Measurements from ENCODE around the gene CDH23. TPM values are rescaled to one million over a fixed set of nuclear protein-coding genes. Genes with fewer than 3 reads are reported as not detected.

Gene CDH23
- polyA plus RNA-seq, 1 donor from 2014 or later, result not detected

GRCh38 chr10:71474702-71475242 lies 78.1 kb downstream of the CDH23 start:
- Mint-ChIP-seq H3K4me3 (peak overlapping the region in 1 of 4 donors; percentile 82), H3K36me3 (peaks cover 3% of the 10 kb centered on the region), H3K27ac (no peak overlapping the region), H3K4me1 (peaks cover 8 to 17% (median 9%) of the 10 kb centered on the region in 3 donors), H3K27me3 (peaks cover 6% of the 10 kb centered on the region), H3K9me3 (no peaks in the 10 kb centered on the region)

GRCh38 chr10:71475243-71475871 lies 78.6 kb downstream of the CDH23 start:
- peaks cover 3% of the 10 kb centered on the region for H3K36me3 Mint-ChIP-seq
- peak overlapping the region in 3 of 4 donors; percentile 26 to 85 (median 82) for H3K4me3 Mint-ChIP-seq
- no peaks in the 10 kb centered on the region for H3K9me3 Mint-ChIP-seq
- peaks cover 6% of the 10 kb centered on the region for H3K27me3 Mint-ChIP-seq
- peaks cover 8 to 17% (median 9%) of the 10 kb centered on the region in 3 donors for H3K4me1 Mint-ChIP-seq
- H3K27ac Mint-ChIP-seq, result peak overlapping the region in 1 of 3 donors; percentile 1

GRCh38 chr10:71476228-71477011 lies 79.7 kb downstream of the CDH23 start:
- Mint-ChIP-seq H3K36me3 (peaks cover 3% of the 10 kb centered on the region), H3K27ac (no peak overlapping the region)

GRCh38 chr10:71478173-71478572 lies 81.5 kb downstream of the CDH23 start:
- H3K27ac Mint-ChIP-seq, result no peak overlapping the region
- no peak overlapping the region for H3K4me3 Mint-ChIP-seq
- peaks cover 8 to 17% (median 12%) of the 10 kb centered on the region in 3 donors for H3K4me1 Mint-ChIP-seq
- H3K27me3 Mint-ChIP-seq, result peaks cover 8% of the 10 kb centered on the region
- H3K9me3 Mint-ChIP-seq, result no peaks in the 10 kb centered on the region
- H3K36me3 Mint-ChIP-seq, result peaks cover 3% of the 10 kb centered on the region

More at GRCh38 chr10:71476228-71477011, 79.7 kb downstream of the CDH23 start:
- Mint-ChIP-seq H3K9me3 (no peaks in the 10 kb centered on the region), H3K27me3 (peaks cover 6% of the 10 kb centered on the region), H3K4me1 (peaks cover 8 to 17% (median 12%) of the 10 kb centered on the region in 3 donors), H3K4me3 (no peak overlapping the region)

- H3K4me1 Mint-ChIP-seq, result peaks cover 8 to 17% (median 12%) of the 10 kb centered on the region in 3 donors
- H3K27me3 Mint-ChIP-seq, result peaks cover 8% of the 10 kb centered on the region
- H3K4me3 Mint-ChIP-seq, result no peak overlapping the region
- peaks cover 3% of the 10 kb centered on the region for H3K36me3 Mint-ChIP-seq
- H3K9me3 Mint-ChIP-seq, result no peaks in the 10 kb centered on the region
- H3K27ac Mint-ChIP-seq, result peak overlapping the region in 1 of 3 donors; percentile 22
Measured at GRCh38 chr10:71478813-71479365, 82.2 kb downstream of the CDH23 start.

GRCh38 chr10:71479831-71480230 lies 83.1 kb downstream of the CDH23 start:
- Mint-ChIP-seq H3K36me3 (peaks cover 3% of the 10 kb centered on the region), H3K4me3 (no peak overlapping the region), H3K4me1 (peaks cover 6 to 13% (median 11%) of the 10 kb centered on the region in 3 donors), H3K27me3 (peaks cover 8% of the 10 kb centered on the region), H3K27ac (no peak overlapping the region), H3K9me3 (no peaks in the 10 kb centered on the region)

- peaks cover 0 to 6% (median 3%) of the 10 kb centered on the region in 3 donors for H3K4me1 Mint-ChIP-seq
- H3K27me3 Mint-ChIP-seq, result peaks cover 8% of the 10 kb centered on the region
- no peaks in the 10 kb centered on the region for H3K9me3 Mint-ChIP-seq
- no peak overlapping the region for H3K27ac Mint-ChIP-seq
- no peak overlapping the region for H3K4me3 Mint-ChIP-seq
- peaks cover 3% of the 10 kb centered on the region for H3K36me3 Mint-ChIP-seq
Measured at GRCh38 chr10:71480662-71481061, 83.9 kb downstream of the CDH23 start.

- Mint-ChIP-seq H3K4me3 (no peak overlapping the region), H3K27me3 (peaks cover 8% of the 10 kb centered on the region), H3K36me3 (peaks cover 3% of the 10 kb centered on the region), H3K27ac (no peak overlapping the region), H3K9me3 (no peaks in the 10 kb centered on the region), H3K4me1 (peaks cover 0 to 3% (median 0%) of the 10 kb centered on the region in 3 donors)
Measured at GRCh38 chr10:71481746-71482410, 85.2 kb downstream of the CDH23 start.

- no peak overlapping the region for H3K27ac Mint-ChIP-seq
- no peaks in the 10 kb centered on the region for H3K9me3 Mint-ChIP-seq
- H3K36me3 Mint-ChIP-seq, result peaks cover 3% of the 10 kb centered on the region
- H3K27me3 Mint-ChIP-seq, result peaks cover 8% of the 10 kb centered on the region
- peaks cover 0 to 3% (median 0%) of the 10 kb centered on the region in 3 donors for H3K4me1 Mint-ChIP-seq
- no peak overlapping the region for H3K4me3 Mint-ChIP-seq
Measured at GRCh38 chr10:71482620-71483019, 85.9 kb downstream of the CDH23 start.

GRCh38 chr10:71483135-71483534 lies 86.4 kb downstream of the CDH23 start:
- peaks cover 3% of the 10 kb centered on the region for H3K36me3 Mint-ChIP-seq
- no peaks in the 10 kb centered on the region for H3K9me3 Mint-ChIP-seq
- peaks cover 8% of the 10 kb centered on the region for H3K27me3 Mint-ChIP-seq
- H3K4me1 Mint-ChIP-seq, result peaks cover 0 to 3% (median 0%) of the 10 kb centered on the region in 3 donors
- H3K27ac Mint-ChIP-seq, result no peak overlapping the region
- no peak overlapping the region for H3K4me3 Mint-ChIP-seq

GRCh38 chr10:71483885-71484751 lies 87.4 kb downstream of the CDH23 start:
- peaks cover 0 to 10% (median 6%) of the 10 kb centered on the region in 3 donors for H3K9me3 Mint-ChIP-seq
- no peak overlapping the region for H3K4me3 Mint-ChIP-seq
- no peak overlapping the region for H3K27ac Mint-ChIP-seq
- peaks cover 0 to 3% (median 0%) of the 10 kb centered on the region in 3 donors for H3K4me1 Mint-ChIP-seq
- peaks cover 2% of the 10 kb centered on the region for H3K36me3 Mint-ChIP-seq
- peaks cover 4% of the 10 kb centered on the region for H3K27me3 Mint-ChIP-seq

GRCh38 chr10:71486484-71487114 lies 89.9 kb downstream of the CDH23 start:
- Mint-ChIP-seq H3K9me3 (peaks cover 0 to 17% (median 9%) of the 10 kb centered on the region in 3 donors), H3K4me1 (no peaks in the 10 kb centered on the region), H3K27me3 (peaks cover 4% of the 10 kb centered on the region), H3K4me3 (no peak overlapping the region), H3K27ac (no peak overlapping the region), H3K36me3 (peaks cover 2% of the 10 kb centered on the region)

- no peak overlapping the region for H3K4me3 Mint-ChIP-seq
- H3K4me1 Mint-ChIP-seq, result no peaks in the 10 kb centered on the region
- peaks cover 2% of the 10 kb centered on the region for H3K36me3 Mint-ChIP-seq
- H3K27ac Mint-ChIP-seq, result no peak overlapping the region
- peaks cover 3% of the 10 kb centered on the region for H3K27me3 Mint-ChIP-seq
- peaks cover 0 to 17% (median 9%) of the 10 kb centered on the region in 3 donors for H3K9me3 Mint-ChIP-seq
Measured at GRCh38 chr10:71487726-71488125, 91.0 kb downstream of the CDH23 start.
